Mesendoderm (in vitro differentiated cells): ENCODE results near the gene ADAM10.

Experiments used
- DNase-seq: peaks from one replicate; pipeline ENCODE4 v3.0.0; 2013
- H2AK5ac ChIP-seq: 2 replicates; pipeline ENCODE4 v1.6.1; 2013; ENCODE audit warnings: low read length, inconsistent platforms
- H2BK120ac ChIP-seq: 2 replicates; pipeline ENCODE4 v1.6.1; 2013; ENCODE audit warnings: low read depth, mild to moderate bottlenecking, low read length, moderate library complexity, mixed read lengths
- H2BK15ac ChIP-seq: replicated peaks from 2 replicates; pipeline ENCODE4 v1.6.1; 2013; ENCODE audit warnings: low read depth, mild to moderate bottlenecking, moderate library complexity
- H2BK5ac ChIP-seq: 2 replicates; pipeline ENCODE4 v1.6.1; 2013; ENCODE audit warnings: low read length, inconsistent platforms
- H3K18ac ChIP-seq: 2 replicates; pipeline ENCODE4 v1.6.1; 2013; ENCODE audit warnings: mild to moderate bottlenecking, low read length, mixed read lengths
- H3K23ac ChIP-seq: one replicate; pipeline ENCODE4 v1.6.1; 2013; ENCODE audit warnings: low read length
- H3K27ac ChIP-seq: 2 replicates; pipeline ENCODE4 v1.5.1; 2013; ENCODE audit warnings: low read depth, mild to moderate bottlenecking, inconsistent platforms, low read length, moderate library complexity
- H3K27me3 ChIP-seq: 2 replicates; pipeline ENCODE4 v1.6.1; 2013; ENCODE audit warnings: low read length, control low read depth, mild to moderate bottlenecking, inconsistent platforms; ENCODE audit not compliant: insufficient read depth, poor library complexity
- H3K36me3 ChIP-seq: 2 replicates; pipeline ENCODE4 v1.6.1; 2013; ENCODE audit warnings: low read length, inconsistent platforms; ENCODE audit not compliant: control insufficient read depth, insufficient read depth
- H3K4ac ChIP-seq: one replicate; pipeline ENCODE4 v1.6.1; 2013; ENCODE audit warnings: low read depth, mild to moderate bottlenecking, low read length, moderate library complexity
- H3K4me1 ChIP-seq: 2 replicates; pipeline ENCODE4 v1.6.1; 2013; ENCODE audit warnings: low read depth, low read length, inconsistent platforms; ENCODE audit not compliant: control insufficient read depth
- H3K4me2 ChIP-seq: 2 replicates; pipeline ENCODE4 v1.6.1; 2013; ENCODE audit warnings: low read length
- H3K4me3 ChIP-seq: 2 replicates; pipeline ENCODE4 v1.5.1; 2013; ENCODE audit warnings: mild to moderate bottlenecking, low read length
- H3K56ac ChIP-seq: one replicate; pipeline ENCODE4 v1.6.1; 2013; ENCODE audit warnings: low read length
- H3K79me1 ChIP-seq: 2 replicates; pipeline ENCODE4 v1.6.1; 2013; ENCODE audit warnings: low read length, inconsistent platforms
- H3K79me2 ChIP-seq: 2 replicates; pipeline ENCODE4 v1.6.1; 2013; ENCODE audit warnings: mild to moderate bottlenecking, low read length; ENCODE audit not compliant: control insufficient read depth, insufficient read depth
- H3K9ac ChIP-seq: 2 replicates; pipeline ENCODE4 v1.6.1; 2013; ENCODE audit warnings: low read length, inconsistent platforms
- H4K5ac ChIP-seq: one replicate; pipeline ENCODE4 v1.6.1; 2013; ENCODE audit warnings: low read length
- H4K8ac ChIP-seq: one replicate; pipeline ENCODE4 v1.6.1; 2013; ENCODE audit warnings: low read depth, mild to moderate bottlenecking, control low read depth, low read length, moderate library complexity
- WGBS: extraction: QIAGEN DNeasy Blood & Tissue Kit; methylation state at CpG from one replicate; pipeline ENCODE4 v1.1.7; 2013; ENCODE audit warnings: low lambda C conversion rate, missing lambda C conversion rate; ENCODE audit not compliant: insufficient coverage; ENCODE audit errors: extremely low coverage; 5-methylcytosine and 5-hydroxymethylcytosine counted together

Gene ADAM10

GRCh38 chr15:58566029-58566428, 183.5 kb downstream of the ADAM10 start:
- Histone ChIP-seq H3K79me1 (no peaks in the 10 kb centered on the region), H3K9ac (no peak overlapping the region), H3K27ac (no peak overlapping the region), H2BK5ac (peak overlapping the region; percentile 38), H3K27me3 (no peaks in the 10 kb centered on the region), H3K4me1 (peaks cover 19% of the 10 kb centered on the region), H3K4me3 (no peak overlapping the region), H4K5ac (no peak overlapping the region), H3K23ac (no peak overlapping the region), H3K18ac (no peak overlapping the region), H2AK5ac (no peak overlapping the region), H3K56ac (no peak overlapping the region), H2BK15ac (no peak overlapping the region), H3K36me3 (no peaks in the 10 kb centered on the region), H3K4me2 (no peak overlapping the region), H3K79me2 (no peaks in the 10 kb centered on the region), H3K4ac (no peak overlapping the region), H2BK120ac (no peak overlapping the region), H4K8ac (no peak overlapping the region)
- WGBS: no CpG with 5 or more reads among the region's 6 CpGs
- DNase-seq: no peak

DNA sequence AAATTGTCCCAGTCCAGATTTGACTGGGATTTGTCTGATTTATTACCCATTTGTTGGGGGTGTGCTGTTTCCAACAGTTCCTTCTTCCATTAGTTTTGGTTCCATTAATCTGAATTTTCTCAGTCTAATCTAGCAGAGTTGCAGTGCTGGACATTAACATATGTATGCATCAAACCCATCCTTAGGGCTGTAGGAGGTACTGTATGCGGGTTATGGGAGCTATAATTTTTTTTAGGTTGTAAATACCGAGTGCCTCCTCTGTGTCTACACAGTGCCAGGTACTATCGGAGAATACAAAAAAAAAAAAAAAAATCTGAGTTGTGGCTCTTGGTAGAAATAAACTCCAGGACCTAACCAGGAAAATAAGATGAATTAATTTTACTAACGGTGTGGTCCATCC, 183.9 kb downstream of the ADAM10 start:
- no peaks in the 10 kb centered on the region for H3K27me3 ChIP-seq
- no peaks in the 10 kb centered on the region for H3K79me1 ChIP-seq
- H3K79me2 ChIP-seq: no peaks in the 10 kb centered on the region
- H3K4me2 ChIP-seq: no peak overlapping the region
- no peak overlapping the region for H2AK5ac ChIP-seq
- H3K9ac ChIP-seq: no peak overlapping the region
- H3K18ac ChIP-seq: no peak overlapping the region
- no peak for DNase-seq
- no peak overlapping the region for H2BK120ac ChIP-seq
- no peak overlapping the region for H3K23ac ChIP-seq
- no peak overlapping the region for H2BK5ac ChIP-seq
- H3K27ac ChIP-seq: no peak overlapping the region
- no peak overlapping the region for H3K56ac ChIP-seq
- no peaks in the 10 kb centered on the region for H3K36me3 ChIP-seq
- H3K4ac ChIP-seq: no peak overlapping the region
- H4K5ac ChIP-seq: no peak overlapping the region
- H4K8ac ChIP-seq: no peak overlapping the region
- no peak overlapping the region for H3K4me3 ChIP-seq
- H3K4me1 ChIP-seq: peaks cover 21% of the 10 kb centered on the region
- H2BK15ac ChIP-seq: no peak overlapping the region
- no CpG with 5 or more reads among the region's 4 CpGs for WGBS

DNA sequence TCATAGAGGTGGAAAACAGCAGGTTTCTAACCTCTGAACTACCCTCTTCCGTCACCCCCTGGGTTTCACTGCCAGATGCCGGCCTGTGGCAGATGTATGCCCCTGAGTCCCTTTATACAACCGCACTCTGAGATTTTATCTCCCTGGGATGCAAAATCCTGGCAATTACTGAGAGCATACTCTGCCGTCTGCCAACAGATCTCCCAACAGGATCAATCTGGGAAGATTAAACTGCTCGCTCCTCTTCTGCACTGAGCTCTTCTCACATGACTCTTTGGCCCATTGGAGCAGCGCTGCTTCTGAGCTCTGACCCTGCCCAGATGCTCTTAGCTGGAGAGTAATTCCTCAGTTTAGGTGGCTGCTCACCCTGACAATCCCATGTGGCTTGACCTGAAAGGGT, 184.5 kb downstream of the ADAM10 start:
- H3K79me1 ChIP-seq: no peaks in the 10 kb centered on the region
- H2BK15ac ChIP-seq: no peak overlapping the region
- H3K27me3 ChIP-seq: no peaks in the 10 kb centered on the region
- no peak overlapping the region for H3K9ac ChIP-seq
- H3K79me2 ChIP-seq: no peaks in the 10 kb centered on the region
- no peak overlapping the region for H3K23ac ChIP-seq
- H3K4me3 ChIP-seq: no peak overlapping the region
- no peak overlapping the region for H4K5ac ChIP-seq
- H3K18ac ChIP-seq: peak overlapping the region; percentile 65
- no peak overlapping the region for H2AK5ac ChIP-seq
- no peak for DNase-seq
- no peak overlapping the region for H4K8ac ChIP-seq
- H3K36me3 ChIP-seq: no peaks in the 10 kb centered on the region
- H2BK5ac ChIP-seq: no peak overlapping the region
- H3K4me1 ChIP-seq: peaks cover 21% of the 10 kb centered on the region
- H3K4ac ChIP-seq: no peak overlapping the region
- no CpG with 5 or more reads among the region's 6 CpGs for WGBS
- no peak overlapping the region for H3K27ac ChIP-seq
- H3K56ac ChIP-seq: no peak overlapping the region
- H2BK120ac ChIP-seq: no peak overlapping the region
- H3K4me2 ChIP-seq: no peak overlapping the region

GRCh38 chr15:58562135-58562534, 187.4 kb downstream of the ADAM10 start:
- H3K4me3 ChIP-seq: no peak overlapping the region

GRCh38 chr15:58561321-58561720, 188.2 kb downstream of the ADAM10 start:
- Histone ChIP-seq H3K4me2 (no peak overlapping the region), H3K27ac (peak overlapping the region; percentile 10)
- peak; percentile 93 for DNase-seq

More at GRCh38 chr15:58562135-58562534, 187.4 kb downstream of the ADAM10 start:
- no peak overlapping the region for H3K4me2 ChIP-seq
- peak overlapping the region; percentile 99 for H2BK5ac ChIP-seq
- peak overlapping the region; percentile 46 for H3K4ac ChIP-seq
- H3K79me1 ChIP-seq: no peaks in the 10 kb centered on the region
- peak overlapping the region; percentile 35 for H3K18ac ChIP-seq
- H3K79me2 ChIP-seq: no peaks in the 10 kb centered on the region
- peak overlapping the region; percentile 4 for H3K9ac ChIP-seq
- peak overlapping the region; percentile 10 for H3K27ac ChIP-seq
- H3K36me3 ChIP-seq: no peaks in the 10 kb centered on the region
- H2BK15ac ChIP-seq: no peak overlapping the region
- no peak for DNase-seq
- H2BK120ac ChIP-seq: peak overlapping the region; percentile 17
- H2AK5ac ChIP-seq: peak overlapping the region; percentile 77
- no peaks in the 10 kb centered on the region for H3K27me3 ChIP-seq
- H4K8ac ChIP-seq: no peak overlapping the region
- H4K5ac ChIP-seq: peak overlapping the region; percentile 68
- H3K23ac ChIP-seq: no peak overlapping the region
- peaks cover 18% of the 10 kb centered on the region for H3K4me1 ChIP-seq
- H3K56ac ChIP-seq: peak overlapping the region; percentile 84
- WGBS: no CpG with 5 or more reads among the region's 3 CpGs

GRCh38 chr15:58559904-58560588, 189.5 kb downstream of the ADAM10 start:
- peak overlapping the region; percentile 78 for H3K18ac ChIP-seq
- H3K23ac ChIP-seq: no peak overlapping the region
- H3K4me1 ChIP-seq: peaks cover 20% of the 10 kb centered on the region
- H3K27ac ChIP-seq: no peak overlapping the region
- no peaks in the 10 kb centered on the region for H3K36me3 ChIP-seq
- H3K56ac ChIP-seq: peak overlapping the region; percentile 45
- no peak overlapping the region for H3K4ac ChIP-seq
- no peak overlapping the region for H3K4me2 ChIP-seq
- no peak overlapping the region for H4K5ac ChIP-seq
- no peak for DNase-seq
- no peak overlapping the region for H4K8ac ChIP-seq
- H2BK120ac ChIP-seq: peak overlapping the region; percentile 47
- H3K79me1 ChIP-seq: no peaks in the 10 kb centered on the region
- H3K27me3 ChIP-seq: no peaks in the 10 kb centered on the region
- H2BK5ac ChIP-seq: peak overlapping the region; percentile 36
- no peak overlapping the region for H3K9ac ChIP-seq
- no peak overlapping the region for H2BK15ac ChIP-seq
- WGBS: no CpG with 5 or more reads among the region's 6 CpGs
- H2AK5ac ChIP-seq: peak overlapping the region; percentile 73
- H3K79me2 ChIP-seq: no peaks in the 10 kb centered on the region
- H3K4me3 ChIP-seq: no peak overlapping the region

More at GRCh38 chr15:58561321-58561720, 188.2 kb downstream of the ADAM10 start:
- H3K18ac ChIP-seq: no peak overlapping the region
- H3K4me3 ChIP-seq: no peak overlapping the region
- H3K79me2 ChIP-seq: no peaks in the 10 kb centered on the region
- no peak overlapping the region for H4K8ac ChIP-seq
- no peaks in the 10 kb centered on the region for H3K36me3 ChIP-seq
- H3K56ac ChIP-seq: peak overlapping the region; percentile 84
- H3K9ac ChIP-seq: no peak overlapping the region
- H3K4me1 ChIP-seq: peaks cover 18% of the 10 kb centered on the region
- peak overlapping the region; percentile 99 for H2BK5ac ChIP-seq
- no peak overlapping the region for H4K5ac ChIP-seq
- H2BK15ac ChIP-seq: no peak overlapping the region
- H3K4ac ChIP-seq: no peak overlapping the region
- no CpG with 5 or more reads among the region's 1 CpG for WGBS
- H3K79me1 ChIP-seq: no peaks in the 10 kb centered on the region
- no peak overlapping the region for H2BK120ac ChIP-seq
- H3K27me3 ChIP-seq: no peaks in the 10 kb centered on the region
- no peak overlapping the region for H3K23ac ChIP-seq
- no peak overlapping the region for H2AK5ac ChIP-seq
